Progenitor cell of endocrine pancreas (in vitro differentiated cells): Measurements from ENCODE around the gene UPF1. TPM values are rescaled to one million over a fixed set of nuclear protein-coding genes. Genes with fewer than 3 reads are reported as not detected.

Experiments used
- DNase-seq: peaks from one replicate; pipeline ENCODE4 v3.0.0; 2021; ENCODE audit warnings: low spot score; ENCODE audit not compliant: unreplicated experiment
- H3K27ac Mint-ChIP-seq: 2 replicates; pipeline ENCODE4 v1.8.0; 2021; ENCODE audit warnings: mild to moderate bottlenecking, moderate library complexity, mixed read lengths
- H3K27me3 Mint-ChIP-seq: 2 replicates; pipeline ENCODE4 v1.8.0; 2021; ENCODE audit warnings: mixed read lengths
- H3K36me3 Mint-ChIP-seq: 2 replicates; pipeline ENCODE4 v1.8.0; 2022; ENCODE audit warnings: mixed read lengths; ENCODE audit not compliant: insufficient read depth
- H3K4me1 Mint-ChIP-seq: 2 replicates; pipeline ENCODE4 v1.8.0; 2021; ENCODE audit warnings: low read depth, mixed read lengths
- H3K4me3 Mint-ChIP-seq: 2 replicates; pipeline ENCODE4 v1.8.0; 2021; ENCODE audit warnings: low read depth, mild to moderate bottlenecking, moderate library complexity, mixed read lengths
- H3K9me3 Mint-ChIP-seq: 2 replicates; pipeline ENCODE4 v1.8.0; 2021; ENCODE audit warnings: low read depth, mixed read lengths
- total RNA-seq: library from RNA; stranded (reverse); gene quantifications from 2 replicates; pipeline ENCODE4 v1.2.1, GENCODE V29; 2021
- TF ChIP-seq, protein P1 (sequence below): fragments of 200-600 bp; sonication (generic); IDR thresholded peaks from one replicate; pipeline ENCODE4 v1.5.0; 2021; ENCODE audit warnings: antibody characterized with exemption, mild to moderate bottlenecking; ENCODE audit not compliant: unreplicated experiment

The UPF1 gene
- total RNA-seq, 1 donor from 2014 or later: 90.9 TPM

DNA sequence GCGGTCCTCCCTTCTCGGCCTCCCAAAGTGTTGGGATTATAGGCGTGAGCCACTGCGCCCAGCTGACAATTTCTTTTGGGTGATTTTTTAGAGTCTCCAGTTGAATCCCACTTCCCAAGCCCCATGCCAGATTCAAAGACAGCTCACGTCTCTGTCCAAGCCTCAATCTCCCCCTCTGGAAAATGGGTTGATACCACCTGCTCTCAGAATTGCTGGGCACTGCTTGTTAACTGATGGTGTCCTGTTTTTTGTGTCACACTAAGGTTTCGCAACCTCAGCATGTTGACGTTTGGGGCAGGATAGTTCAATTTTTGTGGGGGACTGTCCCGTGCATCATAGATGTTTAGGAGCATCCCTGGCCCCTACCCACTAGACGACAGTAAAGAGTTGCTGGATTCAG, 14.2 kb upstream of the UPF1 start:
- Mint-ChIP-seq H3K4me1 (no peaks in the 10 kb centered on the region), H3K27me3 (peaks cover 4% of the 10 kb centered on the region), H3K4me3 (no peak overlapping the region), H3K36me3 (no peaks in the 10 kb centered on the region), H3K9me3 (no peaks in the 10 kb centered on the region), H3K27ac (no peak overlapping the region)
- no peak for DNase-seq
- TF ChIP-seq, protein P1, sequence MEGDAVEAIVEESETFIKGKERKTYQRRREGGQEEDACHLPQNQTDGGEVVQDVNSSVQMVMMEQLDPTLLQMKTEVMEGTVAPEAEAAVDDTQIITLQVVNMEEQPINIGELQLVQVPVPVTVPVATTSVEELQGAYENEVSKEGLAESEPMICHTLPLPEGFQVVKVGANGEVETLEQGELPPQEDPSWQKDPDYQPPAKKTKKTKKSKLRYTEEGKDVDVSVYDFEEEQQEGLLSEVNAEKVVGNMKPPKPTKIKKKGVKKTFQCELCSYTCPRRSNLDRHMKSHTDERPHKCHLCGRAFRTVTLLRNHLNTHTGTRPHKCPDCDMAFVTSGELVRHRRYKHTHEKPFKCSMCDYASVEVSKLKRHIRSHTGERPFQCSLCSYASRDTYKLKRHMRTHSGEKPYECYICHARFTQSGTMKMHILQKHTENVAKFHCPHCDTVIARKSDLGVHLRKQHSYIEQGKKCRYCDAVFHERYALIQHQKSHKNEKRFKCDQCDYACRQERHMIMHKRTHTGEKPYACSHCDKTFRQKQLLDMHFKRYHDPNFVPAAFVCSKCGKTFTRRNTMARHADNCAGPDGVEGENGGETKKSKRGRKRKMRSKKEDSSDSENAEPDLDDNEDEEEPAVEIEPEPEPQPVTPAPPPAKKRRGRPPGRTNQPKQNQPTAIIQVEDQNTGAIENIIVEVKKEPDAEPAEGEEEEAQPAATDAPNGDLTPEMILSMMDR: no peak

DNA sequence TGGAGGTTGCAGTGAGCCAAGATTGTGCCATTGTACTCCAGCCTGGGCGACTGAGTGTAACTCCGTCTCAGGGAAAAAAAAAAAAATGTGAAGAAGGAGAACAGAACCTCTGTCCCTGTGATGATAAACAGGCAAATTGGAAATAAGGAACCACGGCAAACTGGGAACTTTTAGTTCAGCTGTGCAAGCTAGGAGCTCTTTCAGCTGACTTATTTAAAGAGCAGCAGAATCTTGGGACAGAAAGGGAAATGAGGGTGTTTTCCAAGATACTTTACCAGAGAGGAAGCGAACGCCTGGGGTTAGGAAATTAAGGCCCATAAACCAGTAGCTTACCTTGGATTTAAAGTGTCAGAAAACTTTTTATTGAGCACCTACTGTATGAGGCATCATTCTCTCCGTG, 3.0 kb upstream of the UPF1 start:
- Mint-ChIP-seq H3K27me3 (peaks cover 4% of the 10 kb centered on the region), H3K4me1 (peaks cover 8% of the 10 kb centered on the region), H3K4me3 (no peak overlapping the region), H3K36me3 (peaks cover 1% of the 10 kb centered on the region), H3K9me3 (peaks cover 7% of the 10 kb centered on the region), H3K27ac (no peak overlapping the region)
- TF ChIP-seq, protein P1: no peak
- DNase-seq: no peak

DNA sequence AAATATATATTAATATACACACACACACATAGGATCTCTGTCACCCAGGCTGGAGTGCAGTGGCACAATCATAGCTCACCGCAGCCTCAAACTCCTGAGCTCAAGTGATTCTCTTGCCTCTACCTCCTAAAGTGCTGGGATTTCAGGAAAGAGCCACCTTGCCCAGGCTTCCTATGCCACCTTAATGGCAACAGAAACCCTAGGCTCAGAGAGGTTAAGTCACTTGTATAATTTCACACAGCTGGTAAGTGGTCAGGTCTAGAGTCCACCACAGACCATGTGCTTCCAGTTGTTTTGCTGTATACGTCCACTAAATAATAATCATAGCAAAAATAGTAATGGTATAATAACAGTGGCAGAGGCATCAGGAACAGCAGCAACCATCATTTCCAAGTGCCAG, 1.3 kb upstream of the UPF1 start:
- TF ChIP-seq, protein P1: no peak
- H3K9me3 Mint-ChIP-seq: peaks cover 7% of the 10 kb centered on the region

DNA sequence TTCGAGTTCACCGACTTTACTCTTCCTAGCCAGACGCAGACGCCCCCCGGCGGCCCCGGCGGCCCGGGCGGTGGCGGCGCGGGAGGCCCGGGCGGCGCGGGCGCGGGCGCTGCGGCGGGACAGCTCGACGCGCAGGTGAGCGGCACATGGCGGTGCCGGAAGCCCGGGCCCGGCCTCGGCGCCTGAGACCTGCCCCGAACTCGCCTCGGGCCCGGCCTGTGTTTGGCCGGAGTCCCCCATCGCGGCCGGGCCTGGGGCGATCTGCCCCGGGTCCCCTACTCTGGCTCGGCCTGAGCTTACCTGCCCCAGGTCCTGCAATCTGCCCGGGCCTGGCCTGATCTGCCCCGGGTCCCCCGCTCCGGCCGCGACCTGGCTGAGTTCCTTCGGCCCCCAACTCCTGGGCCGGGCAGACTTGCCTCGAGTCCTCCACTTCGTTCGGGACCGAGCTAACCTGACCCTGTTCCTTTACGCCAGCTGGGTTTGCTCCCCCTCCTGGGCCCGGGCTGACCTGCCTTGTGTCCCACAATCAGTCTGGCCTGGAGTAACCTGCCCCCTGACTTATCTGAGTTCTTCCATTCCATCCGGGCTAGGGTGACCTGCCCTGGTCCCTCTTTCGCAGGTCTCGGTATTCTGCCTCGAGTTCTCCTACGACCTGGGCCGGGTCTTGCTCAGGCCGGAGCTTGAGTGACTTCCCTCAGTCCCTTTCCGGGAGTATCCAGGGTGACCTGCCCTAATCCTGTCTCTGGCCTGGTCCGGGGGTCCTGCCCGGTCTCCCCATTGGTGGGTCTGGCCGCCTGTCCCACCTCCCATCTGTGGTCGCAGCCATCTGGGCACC, 764 bp downstream of the UPF1 start:
- Mint-ChIP-seq H3K36me3 (peaks cover 7% of the 10 kb centered on the region), H3K4me3 (peak overlapping the region; percentile 92), H3K9me3 (peaks cover 2% of the 10 kb centered on the region), H3K27ac (peak overlapping the region; percentile 100), H3K4me1 (peaks cover 34% of the 10 kb centered on the region), H3K27me3 (peaks cover 3% of the 10 kb centered on the region)
- no peak for DNase-seq
- TF ChIP-seq, protein P1: peak; percentile 33

More for the DNA sequence above, 1.3 kb upstream of the UPF1 start:
- peak overlapping the region; percentile 54 for H3K4me3 Mint-ChIP-seq
- no peak for DNase-seq
- H3K27ac Mint-ChIP-seq: no peak overlapping the region
- peaks cover 1% of the 10 kb centered on the region for H3K36me3 Mint-ChIP-seq
- peaks cover 22% of the 10 kb centered on the region for H3K4me1 Mint-ChIP-seq
- peaks cover 4% of the 10 kb centered on the region for H3K27me3 Mint-ChIP-seq

DNA sequence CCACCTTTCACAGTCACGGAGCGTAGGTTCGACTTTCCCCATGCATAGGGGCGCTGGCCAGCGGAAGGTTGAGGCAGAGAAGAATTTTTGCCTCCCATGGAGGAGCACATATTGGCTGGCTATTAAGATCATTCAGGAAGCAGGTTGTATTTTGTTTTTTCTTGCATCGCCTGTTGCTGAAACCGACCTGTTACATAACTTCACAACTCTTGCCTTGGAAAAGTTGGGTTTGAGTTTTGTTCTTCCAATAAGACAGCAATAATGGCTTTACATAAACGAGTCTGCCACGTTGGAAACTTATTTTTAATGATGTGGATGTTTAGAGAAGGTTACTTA, 1.4 kb downstream of the UPF1 start:
- Mint-ChIP-seq H3K4me3 (peak overlapping the region; percentile 92), H3K27me3 (no peaks in the 10 kb centered on the region), H3K4me1 (peaks cover 35% of the 10 kb centered on the region), H3K27ac (peak overlapping the region; percentile 100), H3K9me3 (no peaks in the 10 kb centered on the region), H3K36me3 (peaks cover 7% of the 10 kb centered on the region)
- no peak for DNase-seq
- TF ChIP-seq, protein P1: no peak
